IMR-90 (cell line): Measurements from ENCODE around the gene XPR1. TPM values are rescaled to one million over a fixed set of nuclear protein-coding genes. Genes with fewer than 3 reads are reported as not detected.

ENCODE experiments used
- ATAC-seq: fragments of 200-7000 bp; cut with Tn5 transposase; 2 replicates; pipeline ENCODE4 v1.9.1; 2020; ENCODE audit warnings: low read depth, mild to moderate bottlenecking, moderate library complexity
- BruUV-seq: library from RNA; stranded (reverse); fragments of 400-500 nt; replicated peaks from 2 replicates; lab custom pipeline; 2021; lab: Mats Ljungman, UMichigan
- CTCF ChIA-PET: fragments of 300-600 bp; formaldehyde crosslinking; extraction: SDS; loops from one replicate; lab custom pipeline; 2021; ENCODE audit warnings: antibody characterized with exemption; lab: Yijun Ruan, JAX
- POLR2A ChIA-PET: fragments of 300-600 bp; sonication (Branson Sonifier 250); formaldehyde crosslinking; loops from one replicate; lab custom pipeline; 2022; ENCODE audit warnings: antibody characterized with exemption; ENCODE audit not compliant: unreplicated experiment; lab: Charles Lee
- DNase-seq: peaks from one replicate; pipeline ENCODE4 v3.0.0; 2013
- H2AFZ ChIP-seq: replicated peaks from 2 replicates; pipeline ENCODE3; 2013; ENCODE audit warnings: low read length, mild to moderate bottlenecking; ENCODE audit not compliant: poor library complexity
- H2AK5ac ChIP-seq: 2 replicates; pipeline ENCODE4 v1.6.1; 2013; ENCODE audit warnings: low read depth, low read length, inconsistent platforms
- H2AK9ac ChIP-seq: replicated peaks from 2 replicates; pipeline ENCODE3; 2013; ENCODE audit warnings: mild to moderate bottlenecking, low read depth, low read length, moderate library complexity; ENCODE audit not compliant: poor library complexity
- H2BK120ac ChIP-seq: 2 replicates; pipeline ENCODE4 v1.6.1; 2013; ENCODE audit warnings: low read depth, low read length, inconsistent platforms
- H2BK15ac ChIP-seq: 3 replicates; pipeline ENCODE4 v1.6.1; 2013; ENCODE audit warnings: low read depth, low read length, inconsistent platforms
- H2BK20ac ChIP-seq: 2 replicates; pipeline ENCODE4 v1.6.1; 2013; ENCODE audit warnings: low read depth, mild to moderate bottlenecking, inconsistent platforms, low read length, moderate library complexity
- H2BK5ac ChIP-seq: 2 replicates; pipeline ENCODE4 v1.6.1; 2013; ENCODE audit warnings: mild to moderate bottlenecking, low read depth, low read length, inconsistent platforms; ENCODE audit not compliant: poor library complexity, severe bottlenecking
- H3K14ac ChIP-seq: replicated peaks from 2 replicates; pipeline ENCODE4 v1.6.1; 2013; ENCODE audit warnings: low read depth, low read length, inconsistent platforms
- H3K18ac ChIP-seq: 2 replicates; pipeline ENCODE4 v1.6.1; 2013; ENCODE audit warnings: low read depth, low read length, control low read depth
- H3K23ac ChIP-seq: 2 replicates; pipeline ENCODE4 v1.6.1; 2013; ENCODE audit warnings: low read depth, low read length, inconsistent platforms
- H3K27ac ChIP-seq: 2 replicates; pipeline ENCODE4 v1.5.1; 2013; ENCODE audit warnings: mild to moderate bottlenecking, control low read depth, low read length; ENCODE audit not compliant: insufficient read depth
- H3K27me3 ChIP-seq: 2 replicates; pipeline ENCODE4 v1.6.1; 2013; ENCODE audit warnings: low read length; ENCODE audit not compliant: control insufficient read depth, insufficient read depth
- H3K36me3 ChIP-seq: 2 replicates; pipeline ENCODE4 v1.6.1; 2013; ENCODE audit warnings: low read length, mixed read lengths; ENCODE audit not compliant: control insufficient read depth, insufficient read depth
- H3K4ac ChIP-seq: 2 replicates; pipeline ENCODE4 v1.6.1; 2013; ENCODE audit warnings: low read depth, low read length, inconsistent platforms
- H3K4me1 ChIP-seq: 2 replicates; pipeline ENCODE4 v1.6.1; 2013; ENCODE audit warnings: low read length, mixed read lengths; ENCODE audit not compliant: control insufficient read depth, insufficient read depth
- H3K4me2 ChIP-seq: 2 replicates; pipeline ENCODE4 v1.6.1; 2013; ENCODE audit warnings: low read depth, mild to moderate bottlenecking, control low read depth, low read length, moderate library complexity
- H3K4me3 ChIP-seq: 2 replicates; pipeline ENCODE4 v1.5.1; 2013; ENCODE audit warnings: low read depth, mild to moderate bottlenecking, control low read depth, low read length, moderate library complexity; ENCODE audit not compliant: insufficient read depth
- H3K56ac ChIP-seq: 2 replicates; pipeline ENCODE4 v1.6.1; 2013; ENCODE audit warnings: low read length, inconsistent platforms; ENCODE audit not compliant: insufficient read depth; ENCODE audit errors: extremely low read depth
- H3K79me1 ChIP-seq, 2 experiments: 2 replicates each; pipeline ENCODE4 v1.6.1; 2013; ENCODE audit warnings: low read length in 2 of 2, inconsistent platforms in 1 of 2, low read depth in 1 of 2
- H3K9ac ChIP-seq: 2 replicates; pipeline ENCODE4 v1.6.1; 2013; ENCODE audit warnings: low read depth, low read length, control low read depth
- H3K9me1 ChIP-seq: 2 replicates; pipeline ENCODE4 v1.6.1; 2013; ENCODE audit warnings: low read length, inconsistent platforms; ENCODE audit not compliant: insufficient read depth
- H3K9me3 ChIP-seq: 2 replicates; pipeline ENCODE4 v1.6.1; 2013; ENCODE audit warnings: low read length; ENCODE audit not compliant: control insufficient read depth, insufficient read depth
- H4K20me1 ChIP-seq: 2 replicates; pipeline ENCODE4 v1.6.1; 2013; ENCODE audit warnings: low read length, inconsistent platforms; ENCODE audit not compliant: insufficient read depth
- H4K5ac ChIP-seq: 2 replicates; pipeline ENCODE4 v1.6.1; 2013; ENCODE audit warnings: mild to moderate bottlenecking, low read depth, low read length, control low read depth
- H4K8ac ChIP-seq, 2 experiments: 2 replicates each; pipeline ENCODE4 v1.6.1; 2013; ENCODE audit warnings: low read depth in 2 of 2, low read length in 2 of 2, control low read depth in 1 of 2, inconsistent platforms in 1 of 2
- H4K91ac ChIP-seq: 2 replicates; pipeline ENCODE4 v1.6.1; 2013; ENCODE audit warnings: low read depth, low read length, inconsistent platforms; ENCODE audit not compliant: insufficient read depth
- ELK1 ChIP-seq: fragments of 150-350 bp; IDR thresholded peaks from 2 replicates; pipeline ENCODE4 v1.6.1; 2016; ENCODE audit warnings: low read depth, mild to moderate bottlenecking, low read length, moderate library complexity, borderline replicate concordance
- FOS ChIP-seq: fragments of 150-350 bp; IDR thresholded peaks from 2 replicates; pipeline ENCODE4 v1.6.1; 2016; ENCODE audit warnings: low read depth, low read length
- MAFK ChIP-seq: IDR thresholded peaks from 2 replicates; pipeline ENCODE4 v1.6.1; 2012; ENCODE audit warnings: low read depth, low read length, improper control_type of control experiment
- RAD21 ChIP-seq: IDR thresholded peaks from 2 replicates; pipeline ENCODE4 v1.6.1; 2012; ENCODE audit warnings: low read length, improper control_type of control experiment
- SMC3 ChIP-seq: fragments of 150-350 bp; IDR thresholded peaks from 2 replicates; pipeline ENCODE4 v1.6.1; 2016; ENCODE audit warnings: low read depth, mild to moderate bottlenecking, antibody characterized with exemption, low read length, moderate library complexity
- WGBS, 2 experiments: methylation state at CpG; one replicate each; pipeline versions ENCODE4 v1.1.5 to v1.1.7; 2013; ENCODE audit warnings: missing lambda C conversion rate in 2 of 2; ENCODE audit not compliant: insufficient read length in 1 of 2; ENCODE audit errors: extremely low coverage in 2 of 2; 5-methylcytosine and 5-hydroxymethylcytosine counted together
- dilution Hi-C: fragments of 300-500 bp; cut with HindIII; formaldehyde crosslinking; loops from one replicate; pipeline ENCODE4 v1.14.3; 2018; ENCODE audit warnings: low sequenced_read_pairs; ENCODE audit not compliant: unreplicated experiment
- in situ Hi-C: fragments of 300-500 bp; cut with MboI; formaldehyde crosslinking; loops from 3 replicates; pipeline ENCODE4 v1.14.3; 2019; ENCODE audit warnings: low sequenced_read_pairs, inconsistent platforms, mixed read lengths
- intact Hi-C: fragments of 100-400 bp; cut with micrococcal nuclease; formaldehyde crosslinking; loops from 2 replicates; pipeline ENCODE4 v1.10.0; 2022
- polyA plus RNA-seq, 3 experiments: library from polyadenylated mRNA; depleted of rRNA; stranded (reverse); fragments of >200 nt; gene quantifications; 2 replicates each; pipeline ENCODE4 v1.2.3, GENCODE V29; 2012; ENCODE audit warnings: low replicate concordance in 1 of 3
- total RNA-seq: library from RNA; depleted of rRNA; stranded (reverse); fragments of >200 nt; gene quantifications from 2 replicates; pipeline ENCODE4 v1.2.3, GENCODE V29; 2012
- TF ChIP-seq, protein P1 (sequence below): conservative IDR thresholded peaks from 2 replicates; pipeline ENCODE4 v1.5.1; 2012; ENCODE audit warnings: mild to moderate bottlenecking, low read depth, low read length, improper control_type of control experiment

XPR1 gene
- total and polyA plus RNA-seq, 2 of the 4 experiments (the other 2 are of a cell fraction), result 11.8 to 25.1 TPM

- in situ Hi-C loops, result loop anchor here (5.0 kb wide), 1 partner anchor 326 kb away; no protein-coding TSS in a partner anchor
- POLR2A ChIA-PET, result no interaction called here
- intact Hi-C loops, result loop anchor here (5.0 kb wide), 2 partner anchors 331 to 346 kb away; no protein-coding TSS in a partner anchor
These were observed 231.4 kb downstream of the XPR1 start for GRCh38 chr1:180863158-180863775.

More at GRCh38 chr1:180863158-180863775, 231.4 kb downstream of the XPR1 start:
- no peak overlapping the region for H2BK20ac ChIP-seq
- H3K56ac ChIP-seq, result no peak overlapping the region
- H3K36me3 ChIP-seq, result no peaks in the 10 kb centered on the region
- no peak overlapping the region for H3K14ac ChIP-seq
- no peaks in the 10 kb centered on the region for H3K79me1 ChIP-seq
- H3K23ac ChIP-seq, result no peak overlapping the region; the same call in 1 of the 2 replicates
- H4K20me1 ChIP-seq, result no peaks in the 10 kb centered on the region
- H2BK15ac ChIP-seq, result no peak overlapping the region
- no peak overlapping the region for H4K91ac ChIP-seq
- no peaks in the 10 kb centered on the region for H3K4me1 ChIP-seq
- H2AFZ ChIP-seq, result no peak overlapping the region
- no TSS peak for BruUV-seq
- no peak overlapping the region for H3K18ac ChIP-seq
- H3K4me2 ChIP-seq, result 0 out of 2 replicates have a peak overlapping the region, but pooled peaks have one; percentile 8
- no peak overlapping the region for H2AK5ac ChIP-seq
- no peaks in the 10 kb centered on the region for H3K9me1 ChIP-seq
- ATAC-seq, result peak; percentile 95
- H2BK120ac ChIP-seq, result no peak overlapping the region; the same call in 1 of the 2 replicates
- no peak overlapping the region for H3K4me3 ChIP-seq
- H3K4ac ChIP-seq, result no peak overlapping the region
- TF ChIP-seq ELK1, result no peak
- TF ChIP-seq MAFK, result no peak
- TF ChIP-seq, protein P1, sequence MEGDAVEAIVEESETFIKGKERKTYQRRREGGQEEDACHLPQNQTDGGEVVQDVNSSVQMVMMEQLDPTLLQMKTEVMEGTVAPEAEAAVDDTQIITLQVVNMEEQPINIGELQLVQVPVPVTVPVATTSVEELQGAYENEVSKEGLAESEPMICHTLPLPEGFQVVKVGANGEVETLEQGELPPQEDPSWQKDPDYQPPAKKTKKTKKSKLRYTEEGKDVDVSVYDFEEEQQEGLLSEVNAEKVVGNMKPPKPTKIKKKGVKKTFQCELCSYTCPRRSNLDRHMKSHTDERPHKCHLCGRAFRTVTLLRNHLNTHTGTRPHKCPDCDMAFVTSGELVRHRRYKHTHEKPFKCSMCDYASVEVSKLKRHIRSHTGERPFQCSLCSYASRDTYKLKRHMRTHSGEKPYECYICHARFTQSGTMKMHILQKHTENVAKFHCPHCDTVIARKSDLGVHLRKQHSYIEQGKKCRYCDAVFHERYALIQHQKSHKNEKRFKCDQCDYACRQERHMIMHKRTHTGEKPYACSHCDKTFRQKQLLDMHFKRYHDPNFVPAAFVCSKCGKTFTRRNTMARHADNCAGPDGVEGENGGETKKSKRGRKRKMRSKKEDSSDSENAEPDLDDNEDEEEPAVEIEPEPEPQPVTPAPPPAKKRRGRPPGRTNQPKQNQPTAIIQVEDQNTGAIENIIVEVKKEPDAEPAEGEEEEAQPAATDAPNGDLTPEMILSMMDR, result peak; percentile 80
- TF ChIP-seq RAD21, result peak; percentile 86
- TF ChIP-seq SMC3, result peak; percentile 94
- TF ChIP-seq FOS, result no peak
- no CpG with 5 or more reads among the region's 6 CpGs for whole genome bisulfite sequencing, 2 experiments
- H2BK5ac ChIP-seq, result peak overlapping the region; percentile 93
- H3K9ac ChIP-seq, result no peak overlapping the region
- H4K8ac ChIP-seq, result no peak overlapping the region; a peak in 1 of 4 replicates
- no peak overlapping the region for H2AK9ac ChIP-seq
- no peaks in the 10 kb centered on the region for H3K27me3 ChIP-seq
- H3K27ac ChIP-seq, result peak overlapping the region; percentile 29; the same call in 1 of the 2 replicates
- DNase-seq, result peak; percentile 68
- no peaks in the 10 kb centered on the region for H3K9me3 ChIP-seq
- H4K5ac ChIP-seq, result no peak overlapping the region
- CTCF ChIA-PET, result interaction anchor here (0.6 to 4.0 kb wide), 15 partner anchors 9 to 380 kb away, joined by 3 to 19 read pairs (median 4); partner anchors contain the start of gene XPR1
- dilution Hi-C loops, result no loop called here
